Measurements from ENCODE around the gene LRRTM4.

- TF ChIP-seq CTCF (conservative IDR thresholded peaks at IDR 0.05; ENCODE audit: low read depth, low read length) (peak; percentile 31; the same call in 1 of the 2 replicates), EZH2 (IDR thresholded peaks at IDR 0.05; ENCODE audit: borderline replicate concordance, low read depth, low read length, poor library complexity, severe bottlenecking) (no peak)
Measured at GRCh38 chr2:76870011-76870410, 652.2 kb downstream of the LRRTM4 start.

Data from A673 (cell line).